Measurements from ENCODE around the gene EXOC3.
"Not testable (repeated sequence)": the region's sequence is repeated elsewhere in the genome, so short reads cannot be mapped to it uniquely, and the experiment has no call there.

The EXOC3 gene

GRCh38 chr5:458547-459353, 15.8 kb downstream of the EXOC3 start:
- peak; percentile 36 for DNase-seq

GRCh38 chr5:459562-460272, 16.7 kb downstream of the EXOC3 start:
- DNase-seq: no peak

- DNase-seq: no peak
Observed at GRCh38 chr5:460273-460625, 17.3 kb downstream of the EXOC3 start.

DNA sequence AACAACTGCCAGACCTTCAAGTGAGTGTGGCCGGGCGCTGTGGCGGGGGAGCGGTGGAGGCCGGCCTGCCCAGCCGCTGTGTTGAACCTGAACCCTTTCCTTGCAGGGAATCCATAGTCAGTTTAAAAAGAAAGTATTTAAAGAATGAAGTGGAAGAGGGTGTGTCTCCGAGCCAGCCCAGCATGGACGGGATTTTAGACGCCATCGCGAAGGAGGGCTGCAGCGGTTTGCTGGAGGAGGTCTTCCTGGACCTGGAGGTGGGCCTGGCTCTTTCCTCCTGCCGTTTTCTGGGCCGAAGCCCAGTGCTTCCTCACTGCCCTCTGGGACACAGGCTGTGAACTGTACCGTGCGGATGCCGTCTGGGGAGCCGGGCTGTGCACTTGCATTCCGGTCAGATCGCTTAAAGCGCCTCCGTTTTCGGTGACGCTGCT, 19.1 kb downstream of the EXOC3 start:
- DNase-seq: no peak

DNA sequence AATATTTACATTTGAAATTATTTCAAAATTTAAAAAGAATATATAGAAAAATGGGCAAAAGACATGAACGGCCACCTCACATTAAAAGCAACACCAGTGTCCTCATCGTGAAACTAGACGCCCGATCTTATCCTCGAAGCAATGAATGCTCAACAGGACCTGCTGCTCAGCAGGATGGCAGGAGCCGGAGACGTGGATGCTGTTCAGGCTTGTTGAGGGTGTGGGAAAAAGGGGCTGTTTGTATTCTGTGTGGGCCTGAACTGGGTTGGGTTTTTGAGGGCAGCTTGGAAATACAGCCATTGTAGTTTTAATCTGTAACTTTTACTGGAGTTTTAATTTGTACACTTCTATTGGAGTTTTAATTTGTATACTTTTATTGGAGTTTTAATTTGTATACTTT, 20.3 kb downstream of the EXOC3 start:
- no peak for DNase-seq

DNA sequence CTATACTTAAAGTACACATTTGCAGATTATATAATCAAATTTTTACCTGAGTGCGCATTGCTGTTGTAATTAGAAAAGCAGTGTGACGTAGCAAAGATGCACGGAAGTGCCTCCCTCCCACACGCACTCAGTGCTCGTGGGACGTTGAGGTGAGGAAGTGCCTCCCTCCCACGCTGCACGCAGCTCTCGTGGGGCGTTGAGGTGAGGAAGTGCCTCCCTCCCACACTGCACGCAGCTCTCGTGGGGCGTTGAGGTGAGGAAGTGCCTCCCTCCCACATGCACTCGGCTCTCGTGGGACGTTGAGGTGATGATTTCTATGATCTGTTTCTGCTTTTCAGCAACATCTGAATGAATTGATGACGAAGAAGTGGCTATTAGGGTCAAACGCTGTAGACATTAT, 21.0 kb downstream of the EXOC3 start:
- DNase-seq: peak; percentile 86

GRCh38 chr5:464446-464842, 21.5 kb downstream of the EXOC3 start:
- DNase-seq: no peak

DNA sequence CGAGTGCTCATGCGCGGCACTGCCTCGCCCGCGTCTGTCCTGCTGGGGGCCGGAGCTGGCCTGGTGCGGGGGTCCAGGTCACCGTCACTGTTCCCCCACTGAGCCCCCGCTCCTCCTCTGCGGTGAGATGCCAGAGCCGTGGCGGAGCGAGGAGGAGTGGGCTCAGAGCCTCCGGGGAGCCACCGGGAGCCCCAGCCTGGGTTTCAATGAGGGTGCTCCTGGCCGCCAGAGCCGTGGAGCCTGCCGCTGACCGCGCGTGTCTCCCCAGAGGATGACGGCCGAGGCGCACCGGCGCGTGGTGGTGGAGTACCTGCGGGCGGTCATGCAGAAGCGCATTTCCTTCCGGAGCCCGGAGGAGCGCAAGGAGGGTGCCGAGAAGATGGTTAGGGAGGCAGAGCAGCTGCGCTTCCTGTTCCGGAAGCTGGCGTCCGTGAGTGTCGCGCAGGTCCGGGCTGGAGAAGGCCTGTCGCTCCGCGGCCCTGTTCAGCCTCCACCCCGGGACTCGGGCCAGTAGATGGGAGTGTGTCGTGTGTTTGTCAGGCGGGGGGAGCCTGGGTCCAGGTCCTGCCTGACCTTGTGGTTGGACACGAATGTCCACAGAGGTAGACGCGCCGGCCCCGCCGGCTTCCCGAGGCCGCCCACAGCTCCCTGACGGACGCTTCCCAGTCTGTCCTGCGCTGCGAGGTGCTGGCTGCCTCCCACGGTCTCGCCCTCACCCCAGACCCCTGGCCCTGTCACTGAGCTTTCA, 22.0 kb downstream of the EXOC3 start:
- peak; percentile 2 for DNase-seq

- DNase-seq: no peak
Observed at GRCh38 chr5:465591-466403, 22.8 kb downstream of the EXOC3 start.

- no peak for DNase-seq
Observed at GRCh38 chr5:466661-467310, 23.8 kb downstream of the EXOC3 start.

- no peak for DNase-seq
Observed at GRCh38 chr5:468401-468800, 25.4 kb downstream of the EXOC3 start.

GRCh38 chr5:469752-470483, 26.9 kb downstream of the EXOC3 start:
- no peak for DNase-seq

DNA sequence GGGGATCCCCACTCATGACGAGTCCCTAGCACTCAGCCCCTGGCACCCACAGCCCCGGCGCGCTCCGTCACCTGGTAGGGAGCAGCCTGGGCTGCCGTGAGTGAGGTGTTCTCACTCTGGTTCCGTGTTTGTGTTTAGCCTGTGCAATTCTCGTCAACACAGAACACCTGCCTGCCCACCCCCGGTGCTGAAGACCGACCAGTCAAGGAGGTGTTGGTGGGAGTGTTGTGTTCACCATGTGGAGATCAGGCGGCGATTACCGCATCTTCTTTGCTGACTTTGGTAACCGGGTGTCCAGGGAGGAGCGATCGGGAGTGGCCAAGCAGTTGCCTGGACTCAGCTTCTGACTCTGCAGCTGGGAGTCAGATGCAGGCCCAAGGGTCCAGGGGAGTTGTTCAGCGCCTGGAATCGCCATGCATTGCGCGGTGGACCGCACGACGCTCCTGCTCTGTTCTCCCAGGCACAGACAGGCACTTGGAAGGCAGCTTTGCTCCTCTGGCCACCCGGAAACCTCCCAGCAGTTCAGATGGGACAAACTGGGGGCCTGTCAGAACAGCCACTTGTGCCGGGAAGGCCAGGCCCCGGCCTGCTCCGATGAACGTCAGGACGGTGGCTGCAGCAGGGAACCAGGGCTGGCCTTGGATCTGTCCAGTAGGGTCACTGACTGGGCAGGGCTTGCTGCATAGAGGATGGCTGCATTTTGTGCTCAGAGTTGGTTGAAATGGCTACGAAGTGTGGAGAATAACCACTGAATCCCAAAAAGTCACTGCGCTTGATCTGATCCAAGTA, 28.2 kb downstream of the EXOC3 start:
- DNase-seq: no peak

- DNase-seq: no peak
Observed at GRCh38 chr5:471750-472058, 28.7 kb downstream of the EXOC3 start.

DNA sequence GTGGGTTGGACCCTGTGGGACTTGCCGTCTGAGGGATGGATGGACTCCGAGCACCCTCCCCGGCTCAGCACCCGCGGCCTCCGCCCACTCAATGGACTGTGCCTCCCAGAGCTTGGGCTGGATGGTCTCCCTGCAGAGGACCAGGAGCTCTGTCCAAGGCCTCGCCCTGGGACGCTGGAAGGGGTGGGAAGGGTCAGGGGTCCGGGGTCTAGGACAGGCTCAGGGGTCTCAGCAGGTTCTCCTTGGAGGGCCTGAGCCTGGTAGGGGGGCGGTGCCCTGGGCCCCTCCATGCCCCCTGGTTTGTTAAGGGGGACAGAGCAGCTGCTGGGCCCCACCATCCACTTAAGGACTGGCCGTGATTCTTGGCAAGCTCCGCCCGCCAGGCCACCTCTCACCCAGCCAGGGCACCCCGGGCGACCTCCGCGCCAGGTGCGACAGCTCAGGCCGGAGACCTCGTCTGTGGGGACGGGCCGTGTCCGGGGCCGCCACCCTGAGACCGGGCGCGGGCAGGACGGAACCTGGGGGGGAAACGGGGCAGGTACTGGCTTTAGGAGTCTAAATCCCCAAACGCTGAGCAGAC, 29.2 kb downstream of the EXOC3 start:
- peak; percentile 19 for DNase-seq

- DNase-seq: peak; percentile 92
Observed at GRCh38 chr5:472656-473550, 29.9 kb downstream of the EXOC3 start.

DNA sequence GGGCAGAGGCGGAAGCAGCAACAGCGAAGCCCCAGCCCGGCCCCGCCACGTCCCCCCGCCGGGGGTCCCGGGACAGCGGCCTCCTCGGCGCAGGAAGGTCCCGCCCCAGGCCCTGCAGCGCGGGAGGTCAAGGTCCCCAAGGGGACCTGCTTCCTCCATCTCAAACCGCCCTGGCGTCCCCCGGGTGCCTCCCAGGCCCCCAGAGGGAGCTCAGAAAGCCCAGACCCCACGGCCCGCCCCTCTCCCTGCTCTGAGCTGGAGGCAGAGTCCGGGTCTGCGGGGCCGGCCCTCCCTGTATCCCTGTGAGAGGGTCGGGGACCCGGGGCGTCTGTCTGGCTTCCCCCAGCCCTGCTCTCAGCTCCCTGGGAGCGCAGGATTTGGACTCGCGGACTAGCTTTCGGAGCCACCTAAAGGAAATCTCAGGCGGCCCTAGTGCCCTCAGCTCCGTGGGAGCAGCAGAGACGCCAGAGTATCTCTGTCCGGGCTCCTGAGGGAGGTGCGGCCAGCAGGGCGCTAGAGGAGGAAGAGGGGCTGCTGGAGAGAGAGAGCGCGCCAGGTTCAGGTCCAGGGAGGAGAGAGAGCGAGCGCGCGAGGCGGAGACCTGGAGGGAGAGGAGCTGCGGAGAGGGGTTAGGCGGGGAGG, 30.7 kb downstream of the EXOC3 start:
- DNase-seq: peak; percentile 38

GRCh38 chr5:474232-474839, 31.4 kb downstream of the EXOC3 start:
- not testable (repeated sequence) for DNase-seq
